Ecto neural progenitor cell (in vitro differentiated cells): ENCODE data around the gene LAMA4.

ENCODE experiments used
- DNase-seq: peaks from one replicate; pipeline ENCODE4 v3.0.0-alpha.2; 2018; ENCODE audit warnings: low spot score

LAMA4 gene

GRCh38 chr6:112184951-112185350 is 69.4 kb downstream of the LAMA4 start:
- DNase-seq, result no peak

DNA sequence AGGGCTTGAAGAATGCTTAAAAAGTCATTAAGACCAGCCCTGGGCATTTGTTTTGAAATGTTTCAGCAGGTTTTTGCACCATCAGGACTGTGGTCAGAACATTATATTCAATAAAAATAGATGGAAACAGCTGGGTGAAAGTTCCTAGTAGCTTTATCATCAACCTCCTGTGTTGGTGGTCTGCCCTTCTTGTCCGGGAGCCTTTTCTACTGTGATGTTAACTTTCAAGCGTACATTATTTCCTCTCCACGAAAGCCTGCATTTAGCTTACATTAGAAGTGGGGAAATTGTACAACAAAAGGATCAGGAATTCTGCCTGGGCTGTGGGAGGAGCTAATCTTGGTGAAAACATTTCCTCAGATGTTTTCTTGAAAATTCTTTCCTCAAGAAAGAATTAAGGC is 71.1 kb downstream of the LAMA4 start:
- DNase-seq, result no peak

DNA sequence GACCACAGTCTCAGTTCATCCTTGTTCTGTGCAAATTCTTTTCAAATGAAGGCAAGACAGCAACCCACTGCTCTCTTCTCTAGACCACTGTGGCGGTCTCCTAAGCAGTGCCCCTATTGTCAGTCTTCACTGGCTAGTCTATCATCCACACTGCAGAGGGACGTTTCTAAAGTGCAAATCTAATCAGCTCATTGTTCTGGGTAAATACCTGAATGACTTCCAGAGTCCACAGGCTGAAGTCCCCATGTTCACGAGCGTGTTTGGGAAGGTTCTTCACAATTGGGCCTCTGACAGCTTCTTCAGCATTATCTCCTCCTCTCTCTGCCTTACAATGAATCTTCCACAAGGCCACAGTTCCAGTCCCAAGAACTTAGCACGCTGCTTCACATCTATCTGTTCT is 73.2 kb downstream of the LAMA4 start:
- DNase-seq, result no peak

DNA sequence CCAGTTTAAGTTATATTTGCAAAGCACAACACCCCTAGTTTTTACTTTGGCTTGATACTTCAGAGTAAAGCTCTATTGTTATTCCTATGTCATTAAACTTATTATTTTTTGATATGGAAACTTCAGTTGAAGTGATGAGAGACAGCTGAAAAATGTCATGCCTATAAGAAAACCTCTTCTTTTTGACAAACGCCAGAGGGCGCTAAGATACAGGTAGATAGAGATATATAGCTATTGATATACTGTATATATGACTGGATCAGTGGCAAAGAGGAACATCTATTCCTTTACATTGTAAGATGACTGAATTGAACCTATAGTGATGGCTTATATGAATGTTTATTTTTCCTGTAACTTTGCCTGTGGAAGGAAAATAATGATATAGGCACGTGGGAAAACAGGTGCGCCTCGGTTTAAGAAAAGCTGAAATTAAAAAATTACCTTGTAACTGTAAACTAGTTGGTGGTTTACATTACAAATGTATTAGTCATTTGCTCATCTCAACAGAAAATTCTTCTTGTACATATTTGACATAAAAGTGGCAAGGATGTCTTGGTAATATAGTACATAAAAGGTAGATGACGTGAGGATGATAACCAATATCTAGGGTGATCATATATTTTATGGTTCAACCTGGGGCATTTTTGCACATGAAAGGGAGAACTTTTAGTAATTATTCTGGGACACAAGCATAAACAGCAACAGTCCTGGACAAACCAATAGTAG is 74.1 kb downstream of the LAMA4 start:
- DNase-seq, result no peak

DNA sequence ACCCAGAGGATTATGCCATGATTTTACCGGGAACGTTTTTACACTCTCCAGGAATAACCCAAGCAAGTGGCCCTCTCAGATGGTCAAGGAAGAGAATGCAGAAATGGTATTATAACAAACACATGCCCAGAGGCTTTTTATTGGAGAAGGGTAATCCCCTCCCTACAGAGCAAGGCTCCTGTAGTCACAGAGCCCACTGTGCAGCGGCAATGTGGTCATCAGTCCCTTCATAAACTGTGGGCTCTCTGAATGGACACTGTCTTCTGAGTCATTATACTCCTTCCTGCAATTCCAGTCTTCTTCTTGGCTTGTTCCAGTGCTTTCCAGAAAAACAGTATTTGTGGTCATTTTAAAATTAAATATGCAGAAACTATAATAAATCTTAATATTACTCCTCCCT is 74.7 kb downstream of the LAMA4 start:
- no peak for DNase-seq

- DNase-seq, result no peak
These were observed 75.5 kb downstream of the LAMA4 start for GRCh38 chr6:112178846-112179245.

GRCh38 chr6:112177092-112177491 is 77.3 kb downstream of the LAMA4 start:
- DNase-seq, result no peak

DNA sequence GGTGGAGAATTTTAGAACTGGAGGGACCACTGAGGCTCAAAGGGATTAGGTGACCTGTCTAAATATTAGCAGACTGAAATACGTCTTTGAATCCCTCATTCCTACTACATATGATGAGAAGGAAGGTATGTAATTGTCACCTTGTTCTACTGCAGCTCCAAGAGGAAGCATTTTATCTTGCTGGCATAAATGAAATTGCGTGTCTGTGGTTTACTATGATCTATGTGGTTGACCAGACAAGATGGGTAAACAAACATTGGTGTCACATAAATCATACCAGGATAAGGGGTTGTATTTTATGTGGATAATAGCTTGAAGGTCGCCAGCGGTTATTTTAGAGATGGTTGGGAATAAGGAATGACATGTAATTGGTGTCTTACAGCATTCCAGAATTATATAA is 78.2 kb downstream of the LAMA4 start:
- no peak for DNase-seq

GRCh38 chr6:112173221-112173804 is 81.1 kb downstream of the LAMA4 start:
- DNase-seq, result no peak

DNA sequence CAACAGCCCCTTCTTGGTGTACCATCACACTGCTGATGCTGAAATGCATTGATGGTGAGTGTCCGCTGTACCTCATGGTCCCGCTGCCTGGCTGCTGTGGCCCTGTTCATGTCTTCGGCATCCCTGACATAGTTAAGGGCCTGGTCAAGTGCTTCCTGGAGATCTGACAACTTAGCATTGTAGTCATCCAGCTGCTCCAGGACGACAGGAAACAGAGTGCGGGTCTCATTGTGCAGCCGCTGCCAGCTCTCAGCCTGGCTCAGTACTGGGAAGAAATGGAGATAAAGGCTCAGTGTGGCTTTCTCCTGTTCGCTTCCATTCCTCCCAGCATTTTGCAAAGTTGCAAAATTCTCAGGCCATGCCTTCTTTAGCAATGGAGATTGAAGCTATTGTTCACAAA is 81.8 kb downstream of the LAMA4 start:
- DNase-seq, result no peak

DNA sequence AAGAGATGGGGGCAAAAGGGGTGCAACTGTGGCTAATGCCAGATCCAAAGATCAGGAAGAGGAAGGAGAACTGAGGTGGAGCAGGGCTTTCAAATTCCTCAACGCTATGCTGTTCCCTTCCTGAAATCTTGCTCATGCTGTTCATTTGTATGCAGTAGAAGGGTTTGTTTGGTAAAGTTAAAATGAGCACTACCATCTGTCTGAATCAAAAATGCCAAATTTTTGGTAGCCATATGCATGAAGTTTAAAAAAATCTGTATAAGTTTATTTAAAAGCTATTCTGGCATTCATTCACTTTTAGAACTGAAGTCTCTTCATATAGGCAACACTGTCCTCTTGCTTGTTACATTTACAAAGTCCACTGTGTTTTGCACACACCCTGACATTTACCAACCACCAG is 84.8 kb downstream of the LAMA4 start:
- DNase-seq, result no peak

- peak; percentile 84 for DNase-seq
These were observed 90.8 kb downstream of the LAMA4 start for GRCh38 chr6:112163295-112164257.

DNA sequence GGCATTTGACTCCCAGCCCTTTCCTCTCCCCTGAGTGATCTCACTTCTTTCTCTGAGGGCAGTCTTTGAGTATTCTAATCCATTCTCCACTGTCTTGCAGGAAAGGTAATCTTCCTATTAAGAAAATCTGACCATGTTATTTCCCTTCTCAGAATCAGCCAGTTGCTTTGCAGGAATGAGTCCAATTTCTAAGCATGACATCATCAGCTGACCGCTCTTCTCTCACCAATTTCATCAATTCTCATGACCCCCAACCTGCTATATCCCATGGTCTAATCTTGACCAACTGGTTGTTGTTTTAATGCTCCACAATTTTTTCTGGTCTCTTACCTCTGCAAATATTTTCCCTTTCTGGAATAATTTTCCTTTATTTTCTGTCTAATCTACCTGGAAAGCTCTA is 93.6 kb downstream of the LAMA4 start:
- DNase-seq, result no peak

DNA sequence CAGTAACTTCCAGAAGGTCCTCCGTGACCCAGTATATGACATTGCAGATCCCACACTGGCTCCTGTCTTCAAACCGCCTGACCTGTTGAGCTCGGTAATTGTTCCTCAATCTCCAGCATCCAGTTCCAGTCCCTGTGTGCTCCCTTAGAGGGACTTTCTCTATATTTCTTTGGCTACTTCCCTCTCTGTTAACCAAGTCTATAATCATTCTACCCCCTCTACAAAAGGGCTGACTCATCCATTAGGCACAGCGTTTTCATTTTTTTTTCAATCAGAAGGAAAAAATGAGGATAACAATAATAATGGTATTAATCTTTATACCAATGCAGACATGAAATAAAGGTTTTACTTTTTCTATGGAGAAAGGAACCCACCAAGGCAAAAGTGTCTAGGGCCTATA is 97.7 kb downstream of the LAMA4 start:
- DNase-seq, result no peak

DNA sequence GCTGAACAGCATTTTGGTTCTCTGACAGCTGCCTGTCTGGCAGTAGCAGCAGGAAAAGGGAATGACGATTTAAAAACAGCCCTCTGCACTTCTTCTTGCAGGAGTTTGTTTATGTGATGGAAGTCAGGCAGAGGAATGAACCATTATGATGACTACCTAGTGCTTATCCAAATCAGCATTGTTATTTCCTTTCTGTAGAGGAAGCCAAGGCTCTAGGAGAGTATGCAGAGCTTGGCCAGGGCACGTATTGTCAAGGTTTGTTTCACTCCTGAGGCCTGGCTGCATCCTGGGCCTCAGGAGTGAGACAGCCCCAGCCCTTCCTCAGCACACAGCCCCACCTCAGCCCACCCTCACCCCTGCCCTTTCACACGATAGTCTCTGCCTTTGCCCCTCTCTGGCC is 98.5 kb downstream of the LAMA4 start:
- DNase-seq, result no peak

DNA sequence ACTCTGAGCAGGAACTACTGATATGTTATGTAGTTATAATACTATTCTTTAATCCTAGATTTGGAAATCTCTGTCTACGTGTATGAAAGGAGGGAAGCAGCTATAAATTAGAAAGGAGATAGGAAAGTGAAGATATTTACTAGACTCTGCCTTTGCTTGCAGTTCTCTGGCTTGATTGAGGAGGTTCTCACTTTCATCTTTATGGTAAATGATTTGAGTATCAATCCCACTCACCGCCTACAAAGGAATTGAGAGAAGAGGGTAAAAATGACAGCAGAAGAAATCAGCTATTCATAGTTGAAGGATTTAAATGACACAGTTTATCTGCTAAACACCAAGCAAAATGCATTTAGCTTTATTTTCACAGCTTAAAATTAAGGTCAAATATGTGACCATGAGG is 99.7 kb downstream of the LAMA4 start:
- no peak for DNase-seq

- DNase-seq, result no peak
These were observed 100.3 kb downstream of the LAMA4 start for GRCh38 chr6:112153926-112154607.

DNA sequence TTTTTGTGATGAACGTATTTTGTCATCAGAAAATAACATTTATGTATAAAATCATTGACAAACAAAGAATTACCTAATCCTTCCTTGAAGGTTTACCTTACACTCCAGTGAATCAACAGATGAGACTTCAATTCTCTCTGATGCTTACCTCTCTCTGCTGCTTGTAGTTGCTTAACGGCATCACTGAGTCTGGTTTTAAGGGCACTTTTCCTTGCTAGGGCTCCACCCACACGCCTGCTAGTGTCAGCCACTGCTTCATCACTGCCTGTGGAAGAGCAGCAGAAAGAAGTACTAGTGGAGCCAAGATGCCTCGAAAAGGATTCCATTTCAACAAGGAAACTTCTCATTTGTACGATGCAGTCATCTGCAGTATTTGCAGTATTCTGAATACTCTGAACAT is 104.0 kb downstream of the LAMA4 start:
- DNase-seq, result no peak

- DNase-seq, result no peak
These were observed 104.6 kb downstream of the LAMA4 start for GRCh38 chr6:112149719-112150263.

GRCh38 chr6:112149236-112149635 is 105.1 kb downstream of the LAMA4 start:
- DNase-seq, result no peak

GRCh38 chr6:112148103-112148502 is 106.3 kb downstream of the LAMA4 start:
- no peak for DNase-seq

GRCh38 chr6:112145080-112145573 is 109.2 kb downstream of the LAMA4 start:
- DNase-seq, result no peak
